Measurements from ENCODE around the gene HCRTR2.
"Not testable (repeated sequence)": the region's sequence is repeated elsewhere in the genome, so short reads cannot be mapped to it uniquely, and the experiment has no call there.

HCRTR2 gene

GRCh38 chr6:55174211-55175026, at the start of gene HCRTR2:
HCRTR2 (plus strand) TSS chr6:55174515; CDS start chr6:55174588, 73 bp downstream.
- DNase-seq (ENCODE audit: low read depth, low spot score), result peak; percentile 7

GRCh38 chr6:55130806-55131324, 43.5 kb upstream of the HCRTR2 start:
- DNase-seq (ENCODE audit: low read depth, low spot score), result no peak

GRCh38 chr6:55131616-55132015, 42.7 kb upstream of the HCRTR2 start:
- DNase-seq (ENCODE audit: low read depth, low spot score), result no peak

GRCh38 chr6:55136916-55137315, 37.4 kb upstream of the HCRTR2 start:
- DNase-seq (ENCODE audit: low read depth, low spot score), result no peak

DNA sequence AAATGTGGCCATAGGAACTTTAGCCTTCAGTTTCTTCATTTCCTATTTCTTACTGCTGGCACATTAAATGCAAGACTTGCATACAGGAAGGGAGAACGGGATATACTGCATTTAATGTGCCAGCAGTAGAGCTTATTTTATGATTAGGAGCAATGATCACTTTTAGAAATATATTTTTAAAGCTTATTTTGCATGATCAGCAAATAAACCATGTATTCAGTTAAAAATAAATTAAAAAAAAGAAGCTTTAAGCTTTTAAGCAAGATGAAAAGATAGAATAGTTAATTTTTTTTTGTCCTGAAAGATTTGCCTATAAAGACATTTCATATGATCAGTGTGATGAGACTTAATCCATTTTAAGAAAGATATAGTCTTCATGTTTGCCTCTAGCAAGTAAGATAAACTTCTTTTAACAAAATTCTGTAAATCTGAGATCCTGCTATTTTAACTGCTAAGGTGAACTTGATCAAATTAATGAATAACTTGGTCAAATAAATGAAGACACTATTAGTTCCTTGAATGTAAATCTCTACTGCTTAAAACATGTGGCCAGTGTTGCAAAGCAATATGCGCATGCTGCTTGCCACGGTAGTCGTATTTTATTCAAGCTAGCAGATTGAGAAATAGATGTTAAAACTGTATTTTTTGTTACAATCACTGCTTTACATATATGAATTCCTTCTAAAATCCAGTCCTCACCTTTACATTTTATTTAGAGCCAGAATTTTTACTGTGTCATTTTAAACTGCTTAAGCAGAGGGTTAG, 36.2 kb upstream of the HCRTR2 start:
- no peak for DNase-seq (ENCODE audit: low read depth, low spot score)

DNA sequence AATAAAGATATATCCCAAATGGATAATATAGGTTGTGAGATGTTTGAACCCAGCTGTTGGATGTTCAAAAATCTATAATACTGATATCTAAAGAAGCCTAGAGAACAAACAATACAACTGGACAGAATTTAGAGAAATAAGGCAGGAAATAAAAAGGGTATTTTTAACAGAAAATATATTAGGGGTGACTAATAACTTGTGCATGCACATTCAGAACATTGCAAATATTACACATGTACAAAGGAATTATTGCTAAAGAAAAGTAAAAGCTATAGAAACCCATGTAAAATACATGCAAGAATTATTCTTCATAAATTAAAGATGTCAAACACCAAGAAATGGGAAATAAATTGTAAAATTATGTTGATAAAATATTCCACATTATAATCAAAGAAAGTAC, 32.7 kb upstream of the HCRTR2 start:
- DNase-seq (ENCODE audit: low read depth, low spot score), result no peak

DNA sequence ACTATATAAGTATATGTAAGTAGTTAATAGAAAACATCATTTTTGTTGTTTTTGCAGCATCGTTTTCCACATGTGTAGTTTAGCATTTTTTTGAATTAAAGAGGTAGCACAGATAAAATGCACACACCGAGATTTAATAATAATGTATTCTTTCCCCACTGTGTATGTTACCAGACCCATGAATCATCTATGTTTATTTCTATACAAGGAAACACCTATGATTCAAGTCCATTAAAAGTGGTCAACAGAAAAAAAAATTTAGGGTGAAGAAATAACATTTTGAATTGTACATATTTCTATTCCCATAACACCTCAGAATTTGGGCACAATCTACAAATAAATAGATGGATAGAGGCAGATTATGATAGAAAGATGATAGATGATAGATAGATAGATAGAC, 31.7 kb upstream of the HCRTR2 start:
- no peak for DNase-seq (ENCODE audit: low read depth, low spot score)

DNA sequence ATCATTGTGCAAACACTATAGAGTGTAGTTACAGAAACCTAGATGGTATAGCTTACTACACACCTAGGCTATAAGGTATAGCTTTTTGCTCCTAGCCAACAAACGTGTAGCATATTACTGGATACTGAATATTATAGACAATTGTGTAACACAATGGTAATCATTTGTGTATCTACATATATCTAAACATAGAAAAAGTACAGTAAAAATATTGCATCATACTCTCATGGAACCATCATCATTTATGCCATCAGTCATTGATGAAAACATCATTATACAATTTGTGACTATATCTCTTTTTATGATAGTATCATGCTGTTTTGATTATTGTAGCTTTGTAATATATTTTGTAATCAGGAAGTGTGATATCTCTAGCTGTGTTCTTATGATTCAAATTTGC, 21.0 kb upstream of the HCRTR2 start:
- DNase-seq (ENCODE audit: low read depth, low spot score), result no peak

DNA sequence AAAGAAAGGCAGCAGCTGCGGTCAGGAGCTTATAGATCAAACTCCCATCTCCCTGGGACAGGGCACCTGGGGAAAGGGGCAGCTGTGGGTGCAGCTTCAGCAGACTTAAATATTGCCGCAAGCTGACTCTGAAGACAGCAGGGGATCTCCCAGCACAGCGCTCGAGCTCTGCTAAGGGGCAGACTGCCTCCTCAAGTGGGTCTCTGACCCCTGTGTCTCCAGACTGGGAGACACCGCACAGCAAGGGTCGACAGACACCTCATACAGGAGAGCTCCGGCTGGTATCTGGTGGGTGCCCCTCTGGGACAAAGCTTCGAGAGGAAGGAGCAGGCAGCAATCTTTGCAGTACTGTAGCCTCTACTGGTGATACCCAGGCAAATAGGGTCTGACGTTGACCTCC, 15.5 kb upstream of the HCRTR2 start:
- DNase-seq (ENCODE audit: low read depth, low spot score), result not testable (repeated sequence)

DNA sequence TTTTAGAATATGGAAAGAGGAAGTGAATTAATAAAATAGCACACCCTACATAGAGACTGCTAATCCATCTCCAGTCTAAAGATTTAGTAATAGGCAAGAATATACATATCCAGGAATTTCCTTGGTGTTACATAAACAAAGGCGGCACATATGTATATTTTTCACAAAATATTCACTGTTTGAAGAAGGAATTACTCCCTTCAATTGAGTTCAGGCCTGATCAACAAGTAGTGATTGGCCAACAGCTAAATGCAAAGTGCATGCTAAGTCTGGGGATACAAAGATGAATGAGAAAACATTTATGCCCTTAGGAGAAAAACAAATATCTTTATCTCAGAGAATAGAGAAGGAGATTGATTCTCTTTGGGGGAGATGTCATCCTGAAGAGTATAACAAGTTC, 6.5 kb upstream of the HCRTR2 start:
- DNase-seq (ENCODE audit: low read depth, low spot score), result no peak

DNA sequence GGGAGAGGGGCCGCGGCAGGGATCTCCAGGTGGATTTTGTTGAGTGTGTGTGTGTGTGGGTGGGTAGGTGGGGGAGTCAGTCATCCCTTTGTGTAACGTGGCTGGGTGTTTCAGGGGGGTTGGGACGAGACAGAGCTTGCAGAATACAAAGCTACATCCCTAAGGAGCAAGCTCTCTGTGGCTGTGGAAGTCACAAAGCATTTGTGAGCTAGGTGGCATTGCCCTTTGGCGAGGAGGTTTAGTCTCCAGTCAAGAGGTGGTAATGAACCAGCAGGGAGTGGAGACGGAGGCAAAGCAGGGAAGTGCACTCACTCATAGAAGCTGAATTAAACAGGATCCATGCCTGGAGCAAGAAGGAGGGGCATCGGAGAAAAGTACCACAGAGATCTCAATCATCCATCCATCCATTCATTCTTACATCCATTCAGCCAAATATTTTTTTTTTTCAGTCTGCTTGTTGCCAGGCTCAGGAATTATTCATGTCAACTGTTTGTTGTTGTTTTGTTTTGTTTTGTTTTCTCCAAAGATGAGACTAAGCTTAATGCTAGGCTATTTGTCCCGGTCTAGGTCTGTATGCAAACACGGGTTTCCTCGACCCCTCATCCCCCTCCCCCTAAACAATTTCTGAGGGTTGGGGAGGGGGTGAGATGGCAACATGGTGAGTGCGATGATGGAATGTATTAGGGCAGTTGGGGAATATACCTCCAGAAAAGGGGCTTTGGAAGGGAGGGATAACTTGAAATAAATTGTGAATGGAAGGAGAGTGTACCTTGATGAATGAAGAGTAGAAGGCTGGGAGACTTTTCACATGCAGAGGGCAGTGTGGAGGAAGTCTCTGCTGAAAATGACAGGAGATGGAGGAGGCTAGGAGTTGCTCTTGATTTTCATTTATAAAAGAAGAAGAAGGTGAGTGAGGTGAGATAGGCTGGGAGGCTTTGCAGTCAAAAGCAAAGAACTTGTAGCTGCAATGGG, 1.0 kb downstream of the HCRTR2 start:
- peak; percentile 1 for DNase-seq (ENCODE audit: low read depth, low spot score)

- peak; percentile 46 for DNase-seq (ENCODE audit: low read depth, low spot score)
These were observed 2.6 kb downstream of the HCRTR2 start for GRCh38 chr6:55176958-55177357.

- no peak for DNase-seq (ENCODE audit: low read depth, low spot score)
These were observed 5.9 kb downstream of the HCRTR2 start for GRCh38 chr6:55180258-55180657.

GRCh38 chr6:55182016-55182650, 7.8 kb downstream of the HCRTR2 start:
- no peak for DNase-seq (ENCODE audit: low read depth, low spot score)

DNA sequence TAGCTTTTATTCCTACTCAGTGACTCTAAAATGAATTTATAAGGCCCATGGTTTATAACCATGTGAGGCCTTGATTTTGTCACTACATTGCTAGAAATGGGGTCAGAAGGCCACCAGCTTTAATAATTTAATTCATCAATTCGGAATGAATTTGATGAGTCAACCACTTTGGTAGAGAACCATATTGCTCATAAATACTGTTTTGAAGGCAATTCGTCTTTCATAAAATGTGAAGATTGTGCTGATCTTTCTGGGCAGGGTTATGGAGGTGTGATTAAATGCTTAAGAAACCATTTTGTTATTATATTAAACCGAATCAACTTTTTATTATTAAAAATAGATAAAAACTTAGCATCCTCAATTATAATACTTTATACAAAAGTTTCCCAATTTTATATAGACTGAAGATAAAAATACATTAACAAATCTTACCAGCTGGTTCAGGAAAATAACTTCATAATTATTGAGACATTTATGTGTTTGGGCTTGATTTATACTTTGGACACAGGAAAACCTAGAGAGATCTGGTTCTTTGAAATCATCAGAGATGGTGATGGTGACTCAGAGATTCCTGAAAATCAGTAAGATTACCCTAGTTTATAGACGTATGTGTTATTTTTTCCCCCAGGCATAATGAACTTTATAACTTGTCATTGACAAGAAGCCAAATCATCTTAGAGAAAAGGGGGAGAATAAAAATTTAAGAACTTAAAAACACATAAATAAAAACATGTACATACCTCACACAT, 10.6 kb downstream of the HCRTR2 start:
- no peak for DNase-seq (ENCODE audit: low read depth, low spot score)

GRCh38 chr6:55198715-55199114, 24.4 kb downstream of the HCRTR2 start:
- DNase-seq (ENCODE audit: low read depth, low spot score), result no peak

DNA sequence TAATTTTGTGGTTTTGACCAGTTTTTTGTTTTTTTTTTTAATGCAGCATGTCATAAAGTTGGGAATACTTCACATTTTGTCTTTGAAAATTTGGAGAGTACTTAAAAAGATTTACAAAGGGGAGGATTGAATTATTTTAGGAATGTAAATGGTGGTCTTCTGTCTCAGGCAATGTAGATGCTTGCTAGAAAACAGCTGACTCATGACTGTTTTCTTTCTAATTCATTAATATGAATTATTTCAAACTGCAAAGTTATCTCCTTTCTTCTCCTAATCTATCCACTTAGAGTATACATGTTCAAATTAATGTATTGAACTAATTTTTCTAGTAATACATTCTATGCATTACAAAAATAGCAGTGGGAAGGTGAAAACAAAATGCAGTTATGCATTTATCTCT, 24.9 kb downstream of the HCRTR2 start:
- no peak for DNase-seq (ENCODE audit: low read depth, low spot score)

DNA sequence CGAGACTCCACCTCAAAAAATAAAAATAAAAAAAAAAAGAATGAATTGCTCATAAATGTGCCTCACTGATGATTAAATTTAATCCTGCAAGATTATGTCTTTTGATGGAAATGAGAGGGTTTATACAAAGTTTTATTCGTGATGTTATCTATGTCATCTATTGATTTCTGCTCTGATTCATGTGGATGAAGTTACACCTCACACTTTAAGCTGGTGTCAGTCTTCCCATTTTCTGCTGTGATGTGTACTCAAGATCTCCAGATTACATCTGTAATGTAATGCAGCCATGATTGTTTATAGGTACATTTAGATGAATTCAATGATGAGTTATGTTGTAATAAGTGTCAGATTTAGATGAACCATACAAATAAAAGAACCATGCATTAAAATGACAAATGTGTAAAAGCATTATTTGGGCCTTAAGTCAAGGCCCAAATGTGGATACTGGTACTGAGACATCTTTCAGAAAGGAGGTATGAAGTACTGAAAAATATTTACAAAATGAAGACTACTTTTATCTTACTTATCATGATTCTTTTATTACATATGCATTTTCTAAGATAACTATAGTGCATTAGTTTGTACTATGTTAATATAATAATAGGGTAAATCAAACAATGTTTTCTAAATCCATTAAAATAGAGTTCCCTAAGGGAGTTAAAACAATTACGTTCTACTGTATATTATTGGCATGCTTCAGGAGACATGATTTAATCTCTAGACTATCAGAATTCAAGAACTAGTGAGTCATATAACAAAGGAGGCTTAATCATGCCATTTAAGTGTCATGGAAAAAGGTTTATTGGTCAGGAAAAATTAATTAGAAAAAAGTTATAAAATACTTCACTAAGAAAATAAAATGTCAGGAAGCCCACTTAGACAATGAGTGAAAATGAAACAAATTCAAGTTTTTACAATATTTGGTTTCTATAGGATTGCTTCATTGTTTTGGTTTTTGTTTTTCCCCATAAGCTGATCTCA, 34.5 kb downstream of the HCRTR2 start:
- no peak for DNase-seq (ENCODE audit: low read depth, low spot score)

GRCh38 chr6:55210952-55211351, 36.6 kb downstream of the HCRTR2 start:
- no peak for DNase-seq (ENCODE audit: low read depth, low spot score)

All from astrocyte of the hippocampus (primary cell).